IMR-90 (cell line): ENCODE measurements around the gene CHRNA3. TPM values are rescaled to one million over a fixed set of nuclear protein-coding genes. Genes with fewer than 3 reads are reported as not detected.

Experiments used
- ATAC-seq: fragments of 200-7000 bp; cut with Tn5 transposase; 2 replicates; pipeline ENCODE4 v1.9.1; 2020; ENCODE audit warnings: low read depth, mild to moderate bottlenecking, moderate library complexity
- BruUV-seq: library from RNA; stranded (reverse); fragments of 400-500 nt; replicated peaks from 2 replicates; lab custom pipeline; 2021; lab: Mats Ljungman, UMichigan
- CTCF ChIA-PET: fragments of 300-600 bp; formaldehyde crosslinking; extraction: SDS; loops from one replicate; lab custom pipeline; 2021; ENCODE audit warnings: antibody characterized with exemption; lab: Yijun Ruan, JAX
- POLR2A ChIA-PET: fragments of 300-600 bp; sonication (Branson Sonifier 250); formaldehyde crosslinking; loops from one replicate; lab custom pipeline; 2022; ENCODE audit warnings: antibody characterized with exemption; ENCODE audit not compliant: unreplicated experiment; lab: Charles Lee
- DNase-seq: peaks from one replicate; pipeline ENCODE4 v3.0.0; 2013
- H2AFZ ChIP-seq: replicated peaks from 2 replicates; pipeline ENCODE3; 2013; ENCODE audit warnings: low read length, mild to moderate bottlenecking; ENCODE audit not compliant: poor library complexity
- H2AK5ac ChIP-seq: 2 replicates; pipeline ENCODE4 v1.6.1; 2013; ENCODE audit warnings: low read depth, low read length, inconsistent platforms
- H2AK9ac ChIP-seq: replicated peaks from 2 replicates; pipeline ENCODE3; 2013; ENCODE audit warnings: mild to moderate bottlenecking, low read depth, low read length, moderate library complexity; ENCODE audit not compliant: poor library complexity
- H2BK120ac ChIP-seq: 2 replicates; pipeline ENCODE4 v1.6.1; 2013; ENCODE audit warnings: low read depth, low read length, inconsistent platforms
- H2BK15ac ChIP-seq: 3 replicates; pipeline ENCODE4 v1.6.1; 2013; ENCODE audit warnings: low read depth, low read length, inconsistent platforms
- H2BK20ac ChIP-seq: 2 replicates; pipeline ENCODE4 v1.6.1; 2013; ENCODE audit warnings: low read depth, mild to moderate bottlenecking, inconsistent platforms, low read length, moderate library complexity
- H2BK5ac ChIP-seq: 2 replicates; pipeline ENCODE4 v1.6.1; 2013; ENCODE audit warnings: mild to moderate bottlenecking, low read depth, low read length, inconsistent platforms; ENCODE audit not compliant: poor library complexity, severe bottlenecking
- H3K14ac ChIP-seq: replicated peaks from 2 replicates; pipeline ENCODE4 v1.6.1; 2013; ENCODE audit warnings: low read depth, low read length, inconsistent platforms
- H3K18ac ChIP-seq: 2 replicates; pipeline ENCODE4 v1.6.1; 2013; ENCODE audit warnings: low read depth, low read length, control low read depth
- H3K23ac ChIP-seq: 2 replicates; pipeline ENCODE4 v1.6.1; 2013; ENCODE audit warnings: low read depth, low read length, inconsistent platforms
- H3K27ac ChIP-seq: 2 replicates; pipeline ENCODE4 v1.5.1; 2013; ENCODE audit warnings: mild to moderate bottlenecking, control low read depth, low read length; ENCODE audit not compliant: insufficient read depth
- H3K27me3 ChIP-seq: 2 replicates; pipeline ENCODE4 v1.6.1; 2013; ENCODE audit warnings: low read length; ENCODE audit not compliant: control insufficient read depth, insufficient read depth
- H3K36me3 ChIP-seq: 2 replicates; pipeline ENCODE4 v1.6.1; 2013; ENCODE audit warnings: low read length, mixed read lengths; ENCODE audit not compliant: control insufficient read depth, insufficient read depth
- H3K4ac ChIP-seq: 2 replicates; pipeline ENCODE4 v1.6.1; 2013; ENCODE audit warnings: low read depth, low read length, inconsistent platforms
- H3K4me1 ChIP-seq: 2 replicates; pipeline ENCODE4 v1.6.1; 2013; ENCODE audit warnings: low read length, mixed read lengths; ENCODE audit not compliant: control insufficient read depth, insufficient read depth
- H3K4me2 ChIP-seq: 2 replicates; pipeline ENCODE4 v1.6.1; 2013; ENCODE audit warnings: low read depth, mild to moderate bottlenecking, control low read depth, low read length, moderate library complexity
- H3K4me3 ChIP-seq: 2 replicates; pipeline ENCODE4 v1.5.1; 2013; ENCODE audit warnings: low read depth, mild to moderate bottlenecking, control low read depth, low read length, moderate library complexity; ENCODE audit not compliant: insufficient read depth
- H3K56ac ChIP-seq: 2 replicates; pipeline ENCODE4 v1.6.1; 2013; ENCODE audit warnings: low read length, inconsistent platforms; ENCODE audit not compliant: insufficient read depth; ENCODE audit errors: extremely low read depth
- H3K79me1 ChIP-seq, 2 experiments: 2 replicates each; pipeline ENCODE4 v1.6.1; 2013; ENCODE audit warnings: low read length in 2 of 2, inconsistent platforms in 1 of 2, low read depth in 1 of 2
- H3K9ac ChIP-seq: 2 replicates; pipeline ENCODE4 v1.6.1; 2013; ENCODE audit warnings: low read depth, low read length, control low read depth
- H3K9me1 ChIP-seq: 2 replicates; pipeline ENCODE4 v1.6.1; 2013; ENCODE audit warnings: low read length, inconsistent platforms; ENCODE audit not compliant: insufficient read depth
- H3K9me3 ChIP-seq: 2 replicates; pipeline ENCODE4 v1.6.1; 2013; ENCODE audit warnings: low read length; ENCODE audit not compliant: control insufficient read depth, insufficient read depth
- H4K20me1 ChIP-seq: 2 replicates; pipeline ENCODE4 v1.6.1; 2013; ENCODE audit warnings: low read length, inconsistent platforms; ENCODE audit not compliant: insufficient read depth
- H4K5ac ChIP-seq: 2 replicates; pipeline ENCODE4 v1.6.1; 2013; ENCODE audit warnings: mild to moderate bottlenecking, low read depth, low read length, control low read depth
- H4K8ac ChIP-seq, 2 experiments: 2 replicates each; pipeline ENCODE4 v1.6.1; 2013; ENCODE audit warnings: low read depth in 2 of 2, low read length in 2 of 2, control low read depth in 1 of 2, inconsistent platforms in 1 of 2
- H4K91ac ChIP-seq: 2 replicates; pipeline ENCODE4 v1.6.1; 2013; ENCODE audit warnings: low read depth, low read length, inconsistent platforms; ENCODE audit not compliant: insufficient read depth
- BHLHE40 ChIP-seq: fragments of 150-350 bp; IDR thresholded peaks from 2 replicates; pipeline ENCODE4 v1.6.1; 2016; ENCODE audit warnings: mild to moderate bottlenecking, low read depth, low read length
- FOS ChIP-seq: fragments of 150-350 bp; IDR thresholded peaks from 2 replicates; pipeline ENCODE4 v1.6.1; 2016; ENCODE audit warnings: low read depth, low read length
- POLR2A ChIP-seq: IDR thresholded peaks from 2 replicates; pipeline ENCODE4 v1.6.1; 2012; ENCODE audit warnings: mild to moderate bottlenecking, low read depth, low read length
- RAD21 ChIP-seq: IDR thresholded peaks from 2 replicates; pipeline ENCODE4 v1.6.1; 2012; ENCODE audit warnings: low read length, improper control_type of control experiment
- RFX5 ChIP-seq: IDR thresholded peaks from 2 replicates; pipeline ENCODE4 v1.8.0; 2012; ENCODE audit warnings: low read depth, mild to moderate bottlenecking, low read length, moderate library complexity
- WGBS, 2 experiments: methylation state at CpG; one replicate each; pipeline versions ENCODE4 v1.1.5 to v1.1.7; 2013; ENCODE audit warnings: missing lambda C conversion rate in 2 of 2; ENCODE audit not compliant: insufficient read length in 1 of 2; ENCODE audit errors: extremely low coverage in 2 of 2; 5-methylcytosine and 5-hydroxymethylcytosine counted together
- dilution Hi-C: fragments of 300-500 bp; cut with HindIII; formaldehyde crosslinking; loops from one replicate; pipeline ENCODE4 v1.14.3; 2018; ENCODE audit warnings: low sequenced_read_pairs; ENCODE audit not compliant: unreplicated experiment
- in situ Hi-C: fragments of 300-500 bp; cut with MboI; formaldehyde crosslinking; loops from 3 replicates; pipeline ENCODE4 v1.14.3; 2019; ENCODE audit warnings: low sequenced_read_pairs, inconsistent platforms, mixed read lengths
- intact Hi-C: fragments of 100-400 bp; cut with micrococcal nuclease; formaldehyde crosslinking; loops from 2 replicates; pipeline ENCODE4 v1.10.0; 2022
- polyA plus RNA-seq, 3 experiments: library from polyadenylated mRNA; depleted of rRNA; stranded (reverse); fragments of >200 nt; gene quantifications; 2 replicates each; pipeline ENCODE4 v1.2.3, GENCODE V29; 2012; ENCODE audit warnings: low replicate concordance in 1 of 3
- total RNA-seq: library from RNA; depleted of rRNA; stranded (reverse); fragments of >200 nt; gene quantifications from 2 replicates; pipeline ENCODE4 v1.2.3, GENCODE V29; 2012
- TF ChIP-seq, protein P1 (sequence below): fragments of 150-350 bp; IDR thresholded peaks from 2 replicates; pipeline ENCODE4 v1.6.1; 2016; ENCODE audit warnings: low read depth, mild to moderate bottlenecking, low read length, moderate library complexity, borderline replicate concordance
- TF ChIP-seq, protein P2 (sequence below): fragments of 150-350 bp; IDR thresholded peaks from 2 replicates; pipeline ENCODE4 v1.6.1; 2017; ENCODE audit warnings: mild to moderate bottlenecking, antibody characterized with exemption, low read length, low read depth

Gene CHRNA3
- total and polyA plus RNA-seq, 2 of the 4 experiments (the other 2 are of a cell fraction), result not detected

DNA sequence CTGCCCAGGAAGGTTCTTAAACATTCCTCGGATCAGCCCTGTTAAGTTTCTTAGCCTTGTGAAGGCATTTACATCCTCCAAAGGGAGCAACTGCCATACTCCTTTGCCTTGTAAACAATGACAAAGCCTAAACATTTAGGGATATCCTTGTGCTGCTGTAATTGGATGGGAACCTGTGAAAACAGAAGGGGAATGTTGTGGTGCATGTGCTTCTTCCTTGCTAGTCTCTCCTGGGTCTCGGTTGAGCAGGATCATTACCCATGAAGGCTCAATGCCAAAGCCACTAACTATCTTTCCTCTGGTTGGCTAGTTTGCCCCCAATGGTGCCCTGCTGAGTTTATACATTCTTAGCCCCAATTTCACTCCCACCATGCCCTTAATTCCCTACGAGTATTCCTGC, 17.3 kb downstream of the CHRNA3 start:
- ATAC-seq, result no peak
- Histone ChIP-seq H3K4me1 (no peaks in the 10 kb centered on the region), H3K9me1 (no peaks in the 10 kb centered on the region), H3K56ac (no peak overlapping the region), H3K4me2 (no peak overlapping the region), H2AK9ac (no peak overlapping the region), H2BK120ac (no peak overlapping the region), H3K36me3 (no peaks in the 10 kb centered on the region), H3K9me3 (no peaks in the 10 kb centered on the region), H3K4me3 (no peak overlapping the region), H3K27me3 (peaks cover 4% of the 10 kb centered on the region; the same call in 1 of the 2 replicates), H3K9ac (no peak overlapping the region), H2BK20ac (no peak overlapping the region), H3K23ac (no peak overlapping the region), H4K91ac (no peak overlapping the region), H3K79me1 (no peaks in the 10 kb centered on the region), H2AFZ (no peak overlapping the region), H3K27ac (no peak overlapping the region), H3K14ac (no peak overlapping the region), H2BK5ac (no peak overlapping the region), H2BK15ac (no peak overlapping the region), H3K4ac (no peak overlapping the region), H2AK5ac (no peak overlapping the region), H3K18ac (no peak overlapping the region), H4K8ac (no peak overlapping the region), H4K20me1 (no peaks in the 10 kb centered on the region), H4K5ac (no peak overlapping the region)
- no peak for DNase-seq
- intact Hi-C loops (no loop called here), in situ Hi-C loops (no loop called here), dilution Hi-C loops (no loop called here)
- ChIA-PET CTCF (no interaction called here), POLR2A (no interaction called here)
- TF ChIP-seq FOS (no peak), POLR2A (no peak), BHLHE40 (no peak), RFX5 (no peak), RAD21 (no peak)
- TF ChIP-seq, protein P1, sequence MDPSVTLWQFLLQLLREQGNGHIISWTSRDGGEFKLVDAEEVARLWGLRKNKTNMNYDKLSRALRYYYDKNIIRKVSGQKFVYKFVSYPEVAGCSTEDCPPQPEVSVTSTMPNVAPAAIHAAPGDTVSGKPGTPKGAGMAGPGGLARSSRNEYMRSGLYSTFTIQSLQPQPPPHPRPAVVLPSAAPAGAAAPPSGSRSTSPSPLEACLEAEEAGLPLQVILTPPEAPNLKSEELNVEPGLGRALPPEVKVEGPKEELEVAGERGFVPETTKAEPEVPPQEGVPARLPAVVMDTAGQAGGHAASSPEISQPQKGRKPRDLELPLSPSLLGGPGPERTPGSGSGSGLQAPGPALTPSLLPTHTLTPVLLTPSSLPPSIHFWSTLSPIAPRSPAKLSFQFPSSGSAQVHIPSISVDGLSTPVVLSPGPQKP, result no peak
- TF ChIP-seq, protein P2, sequence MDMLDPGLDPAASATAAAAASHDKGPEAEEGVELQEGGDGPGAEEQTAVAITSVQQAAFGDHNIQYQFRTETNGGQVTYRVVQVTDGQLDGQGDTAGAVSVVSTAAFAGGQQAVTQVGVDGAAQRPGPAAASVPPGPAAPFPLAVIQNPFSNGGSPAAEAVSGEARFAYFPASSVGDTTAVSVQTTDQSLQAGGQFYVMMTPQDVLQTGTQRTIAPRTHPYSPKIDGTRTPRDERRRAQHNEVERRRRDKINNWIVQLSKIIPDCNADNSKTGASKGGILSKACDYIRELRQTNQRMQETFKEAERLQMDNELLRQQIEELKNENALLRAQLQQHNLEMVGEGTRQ, result no peak
- BruUV-seq, result no TSS peak
- 67% methylated on average over 1 of the region's 3 CpGs; no CpG with 5 or more reads in 1 of the 2 experiments for WGBS, 2 experiments
